GM12873 (cell line): Measurements from ENCODE around the gene ZBTB7A.

Source experiments
- CTCF ChIP-seq: IDR thresholded peaks from 2 replicates; pipeline ENCODE4 v1.5.1; 2012; ENCODE audit warnings: low read depth, mild to moderate bottlenecking, moderate library complexity, low read length, control low read depth; ENCODE audit not compliant: insufficient read depth; ENCODE audit errors: missing control alignments

ZBTB7A gene

GRCh38 chr19:4018775-4019504 lies 47.8 kb downstream of the ZBTB7A start:
- no peak for TF ChIP-seq CTCF

- TF ChIP-seq CTCF, result no peak
Observed at GRCh38 chr19:4018140-4018613, 48.5 kb downstream of the ZBTB7A start.

GRCh38 chr19:4016903-4017638 lies 49.6 kb downstream of the ZBTB7A start:
- TF ChIP-seq CTCF, result no peak

- TF ChIP-seq CTCF, result no peak
Observed at GRCh38 chr19:4016486-4016885, 50.2 kb downstream of the ZBTB7A start.

GRCh38 chr19:4015705-4016402 lies 50.8 kb downstream of the ZBTB7A start:
- no peak for TF ChIP-seq CTCF

GRCh38 chr19:4014541-4015491 lies 51.9 kb downstream of the ZBTB7A start:
- no peak for TF ChIP-seq CTCF
